Progenitor cell of endocrine pancreas (in vitro differentiated cells): ENCODE data around the gene MLF2. TPM values are rescaled to one million over a fixed set of nuclear protein-coding genes. Genes with fewer than 3 reads are reported as not detected.

Source experiments
- DNase-seq: peaks from one replicate; pipeline ENCODE4 v3.0.0; 2021; ENCODE audit warnings: low spot score; ENCODE audit not compliant: unreplicated experiment
- H3K27ac Mint-ChIP-seq: 2 replicates; pipeline ENCODE4 v1.8.0; 2021; ENCODE audit warnings: mild to moderate bottlenecking, moderate library complexity, mixed read lengths
- H3K27me3 Mint-ChIP-seq: 2 replicates; pipeline ENCODE4 v1.8.0; 2021; ENCODE audit warnings: mixed read lengths
- H3K36me3 Mint-ChIP-seq: 2 replicates; pipeline ENCODE4 v1.8.0; 2022; ENCODE audit warnings: mixed read lengths; ENCODE audit not compliant: insufficient read depth
- H3K4me1 Mint-ChIP-seq: 2 replicates; pipeline ENCODE4 v1.8.0; 2021; ENCODE audit warnings: low read depth, mixed read lengths
- H3K4me3 Mint-ChIP-seq: 2 replicates; pipeline ENCODE4 v1.8.0; 2021; ENCODE audit warnings: low read depth, mild to moderate bottlenecking, moderate library complexity, mixed read lengths
- H3K9me3 Mint-ChIP-seq: 2 replicates; pipeline ENCODE4 v1.8.0; 2021; ENCODE audit warnings: low read depth, mixed read lengths
- CTCF ChIP-seq: fragments of 200-600 bp; sonication (generic); IDR thresholded peaks from one replicate; pipeline ENCODE4 v1.5.0; 2021; ENCODE audit warnings: antibody characterized with exemption, mild to moderate bottlenecking; ENCODE audit not compliant: unreplicated experiment
- total RNA-seq: library from RNA; stranded (reverse); gene quantifications from 2 replicates; pipeline ENCODE4 v1.2.1, GENCODE V29; 2021

MLF2 gene
- total RNA-seq, 1 donor from 2014 or later: 281 TPM

- H3K36me3 Mint-ChIP-seq: no peaks in the 10 kb centered on the region
- DNase-seq: no peak
- no peaks in the 10 kb centered on the region for H3K9me3 Mint-ChIP-seq
- H3K4me3 Mint-ChIP-seq: no peak overlapping the region
- H3K27ac Mint-ChIP-seq: no peak overlapping the region
- no peak for TF ChIP-seq CTCF
- H3K4me1 Mint-ChIP-seq: peaks cover 20% of the 10 kb centered on the region
- H3K27me3 Mint-ChIP-seq: peaks cover 43% of the 10 kb centered on the region
Measured at GRCh38 chr12:6780573-6780972, 27.6 kb upstream of the MLF2 start.

- Mint-ChIP-seq H3K27ac (no peak overlapping the region), H3K4me1 (peaks cover 28% of the 10 kb centered on the region), H3K36me3 (peaks cover 3% of the 10 kb centered on the region), H3K4me3 (no peak overlapping the region), H3K27me3 (peaks cover 50% of the 10 kb centered on the region), H3K9me3 (no peaks in the 10 kb centered on the region)
- DNase-seq: no peak
- no peak for TF ChIP-seq CTCF
Measured at GRCh38 chr12:6779708-6780432, 26.9 kb upstream of the MLF2 start.

GRCh38 chr12:6778574-6779550 is 25.9 kb upstream of the MLF2 start:
- Mint-ChIP-seq H3K27me3 (peaks cover 59% of the 10 kb centered on the region), H3K9me3 (no peaks in the 10 kb centered on the region), H3K4me1 (peaks cover 32% of the 10 kb centered on the region), H3K27ac (peak overlapping the region; percentile 95), H3K36me3 (peaks cover 3% of the 10 kb centered on the region), H3K4me3 (peak overlapping the region; percentile 80)
- DNase-seq: peak; percentile 99
- TF ChIP-seq CTCF: peak; percentile 100

GRCh38 chr12:6778217-6778573 is 25.3 kb upstream of the MLF2 start:
- peak overlapping the region; percentile 80 for H3K4me3 Mint-ChIP-seq
- H3K36me3 Mint-ChIP-seq: peaks cover 4% of the 10 kb centered on the region
- H3K4me1 Mint-ChIP-seq: peaks cover 34% of the 10 kb centered on the region
- DNase-seq: no peak
- TF ChIP-seq CTCF: no peak
- H3K27ac Mint-ChIP-seq: peak overlapping the region; percentile 65
- peaks cover 59% of the 10 kb centered on the region for H3K27me3 Mint-ChIP-seq
- H3K9me3 Mint-ChIP-seq: no peaks in the 10 kb centered on the region

GRCh38 chr12:6777386-6777785 is 24.4 kb upstream of the MLF2 start:
- H3K36me3 Mint-ChIP-seq: peaks cover 4% of the 10 kb centered on the region
- TF ChIP-seq CTCF: no peak
- no peak for DNase-seq
- no peaks in the 10 kb centered on the region for H3K9me3 Mint-ChIP-seq
- no peak overlapping the region for H3K27ac Mint-ChIP-seq
- H3K4me1 Mint-ChIP-seq: peaks cover 36% of the 10 kb centered on the region
- no peak overlapping the region for H3K4me3 Mint-ChIP-seq
- H3K27me3 Mint-ChIP-seq: peaks cover 67% of the 10 kb centered on the region
